Heart right ventricle (tissue), 16 donors: ENCODE data around the gene CDH23. TPM values are rescaled to one million over a fixed set of nuclear protein-coding genes. Genes with fewer than 3 reads are reported as not detected.

Experiments used
- ATAC-seq, 8 donors: fragments of 200-7000 bp; cut with Tn5 transposase; one replicate each; pipeline ENCODE4 v1.9.1; 2020; ENCODE audit warnings: mild to moderate bottlenecking in 8 of 8, moderate library complexity in 8 of 8, moderate number of reproducible peaks in 1 of 8
- DNase-seq, 2 donors: peaks; one replicate each; pipeline ENCODE4 v3.0.0-alpha.2; 2020
- H3K27ac ChIP-seq, 10 donors: fragments of 200-600 bp; sonication (generic) in 2 of 10; one replicate each; pipeline versions ENCODE4 v1.5.0 to v1.8.0; 2020 to 2022; ENCODE audit warnings: mild to moderate bottlenecking in 3 of 10
- H3K27me3 ChIP-seq, 7 donors: fragments of 200-600 bp; one replicate each; pipeline ENCODE4 v1.8.0; 2021 to 2022; ENCODE audit warnings: mild to moderate bottlenecking in 2 of 7
- H3K36me3 ChIP-seq, 9 donors: fragments of 200-600 bp; sonication (generic) in 1 of 9; one replicate each; pipeline versions ENCODE4 v1.5.0 to v1.8.0; 2020 to 2022; ENCODE audit warnings: mild to moderate bottlenecking in 2 of 9
- H3K4me1 ChIP-seq, 9 donors: fragments of 200-600 bp; sonication (generic) in 1 of 9; one replicate each; pipeline versions ENCODE4 v1.5.0 to v1.8.0; 2020 to 2022; ENCODE audit warnings: mild to moderate bottlenecking in 4 of 9
- H3K4me3 ChIP-seq, 10 donors: fragments of 200-600 bp; sonication (generic) in 2 of 10; one replicate each; pipeline versions ENCODE4 v1.5.0 to v1.8.0; 2020 to 2022; ENCODE audit warnings: mild to moderate bottlenecking in 7 of 10, moderate library complexity in 2 of 10
- H3K9me3 ChIP-seq, 11 donors: fragments of 200-600 bp in 10 of 11; sonication (generic) in 2 of 11; one replicate each; pipeline versions ENCODE4 v1.5.0 to v1.8.0; 2013 to 2022; ENCODE audit warnings: mild to moderate bottlenecking in 2 of 11, control low read depth in 1 of 11, moderate library complexity in 1 of 11
- WGBS, 2 donors: extraction: QIAGEN DNeasy Blood & Tissue Kit; methylation state at CpG; one replicate each; pipeline ENCODE4 v1.1.7; 2013; ENCODE audit warnings: inconsistent platforms in 1 of 2; 5-methylcytosine and 5-hydroxymethylcytosine counted together
- intact Hi-C, 10 donors: fragments of 100-400 bp; cut with DNase I; formaldehyde crosslinking; loops; one replicate each; pipeline versions ENCODE4 v1.11.1 to v1.14.2; 2022
- polyA plus RNA-seq, 2 donors: library from polyadenylated mRNA; stranded (reverse); fragments of 200-250 nt; gene quantifications; one replicate each; pipeline ENCODE4 v1.2.3, GENCODE V29; 2013
- total RNA-seq, 10 donors: library from RNA; stranded (reverse); fragmentation: NEBNext Ultra II Directional in 3 of 10; extraction: Animal tissue kit (Norgen Biotek cat#: 25700) in 3 of 10; gene quantifications; one replicate each; pipeline versions ENCODE4 v1.2.1 to v1.2.4, GENCODE V29; 2021 to 2023
- TF ChIP-seq, protein P1 (sequence below), 9 donors: fragments of 200-600 bp; sonication (generic) in 2 of 9; IDR thresholded peaks; one replicate each; pipeline versions ENCODE4 v1.5.0 to v1.8.0; 2021 to 2022; ENCODE audit warnings: antibody characterized with exemption in 9 of 9, mild to moderate bottlenecking in 5 of 9, moderate library complexity in 1 of 9
- donor health status: Arrhythmogenic right ventricular cardiomyopathy.
- donor health status: ischemic (EF 13 %, LVEDD 7.1; RV severe dilation, severe dysfunction).
- donor health status: healthy with polysubstance abuse.
- donor health status: DM: no; HTN: yes; CAD: no.
- donor health status: DM: no; HTN: no; CAD: no.
- donor health status: ischemic (EF 25% LVEDD 6.9; RV normal size, moderate dysfunction).
- donor health status: ischemic (EF 25% LVEDD 5.7; RV mildly dilated, moderate dysfunction).
- donor health status: healthy.
- donor health status: DM: yes; HTN: yes; CAD: no.
- donor health status: Ischemic cardiomyopathy.
- donor health status: ischemic (EF 35%, LVEDD 5.7; RV mildly dilated, moderate dysfunction).
- donor health status: nonischemic (EF 11% LVEDD 7.7; RV severe dilation, severe dysfunction).
- donor health status: DM: yes; HTN: yes; CAD: no.
- donor health status: PGD.
- donor health status: ischemic (EF 29% LVEDD 5.4; RV normal size, mild dysfunction).
- donor health status: nonischemic (EF 23%, LVEDD 6.1; RV moderate dilation, normal function).

The CDH23 gene
- total and polyA plus RNA-seq, 12 donors, result 1.1 to 7.7 (median 4.6) TPM

DNA sequence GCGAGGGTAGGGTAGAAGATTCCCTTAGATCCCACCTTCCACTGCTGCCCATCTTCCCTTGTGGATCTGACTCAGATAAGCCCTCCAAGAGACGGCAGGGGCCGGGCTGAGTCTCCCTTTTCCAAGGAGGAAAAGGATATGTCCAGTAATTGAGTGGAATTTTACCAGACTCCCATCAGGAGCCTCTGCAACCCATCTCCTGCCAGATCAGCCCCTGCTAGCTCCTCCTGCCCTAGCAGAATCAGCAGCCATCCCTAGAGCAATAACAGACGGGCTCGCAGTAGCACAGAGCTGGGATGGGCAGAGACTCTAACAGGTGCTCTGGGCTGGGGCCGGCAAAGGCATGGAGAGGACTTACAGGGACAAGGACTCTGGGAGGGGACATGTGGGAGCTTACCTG lies 249.3 kb downstream of the CDH23 start:
- DNase-seq (no peak), ATAC-seq (no peak)
- Histone ChIP-seq H3K9me3 (no peaks in the 10 kb centered on the region), H3K4me1 (peaks cover 0 to 3% (median 0%) of the 10 kb centered on the region in 9 donors), H3K4me3 (no peak overlapping the region), H3K27ac (no peak overlapping the region), H3K36me3 (no peaks in the 10 kb centered on the region), H3K27me3 (no peaks in the 10 kb centered on the region)
- WGBS, 2 donors, result 86 to 90% methylated on average over 6 of the region's 6 CpGs
- TF ChIP-seq, protein P1, sequence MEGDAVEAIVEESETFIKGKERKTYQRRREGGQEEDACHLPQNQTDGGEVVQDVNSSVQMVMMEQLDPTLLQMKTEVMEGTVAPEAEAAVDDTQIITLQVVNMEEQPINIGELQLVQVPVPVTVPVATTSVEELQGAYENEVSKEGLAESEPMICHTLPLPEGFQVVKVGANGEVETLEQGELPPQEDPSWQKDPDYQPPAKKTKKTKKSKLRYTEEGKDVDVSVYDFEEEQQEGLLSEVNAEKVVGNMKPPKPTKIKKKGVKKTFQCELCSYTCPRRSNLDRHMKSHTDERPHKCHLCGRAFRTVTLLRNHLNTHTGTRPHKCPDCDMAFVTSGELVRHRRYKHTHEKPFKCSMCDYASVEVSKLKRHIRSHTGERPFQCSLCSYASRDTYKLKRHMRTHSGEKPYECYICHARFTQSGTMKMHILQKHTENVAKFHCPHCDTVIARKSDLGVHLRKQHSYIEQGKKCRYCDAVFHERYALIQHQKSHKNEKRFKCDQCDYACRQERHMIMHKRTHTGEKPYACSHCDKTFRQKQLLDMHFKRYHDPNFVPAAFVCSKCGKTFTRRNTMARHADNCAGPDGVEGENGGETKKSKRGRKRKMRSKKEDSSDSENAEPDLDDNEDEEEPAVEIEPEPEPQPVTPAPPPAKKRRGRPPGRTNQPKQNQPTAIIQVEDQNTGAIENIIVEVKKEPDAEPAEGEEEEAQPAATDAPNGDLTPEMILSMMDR (IDR thresholded peaks at IDR 0.05), result no peak
- intact Hi-C loops, result no loop called here

DNA sequence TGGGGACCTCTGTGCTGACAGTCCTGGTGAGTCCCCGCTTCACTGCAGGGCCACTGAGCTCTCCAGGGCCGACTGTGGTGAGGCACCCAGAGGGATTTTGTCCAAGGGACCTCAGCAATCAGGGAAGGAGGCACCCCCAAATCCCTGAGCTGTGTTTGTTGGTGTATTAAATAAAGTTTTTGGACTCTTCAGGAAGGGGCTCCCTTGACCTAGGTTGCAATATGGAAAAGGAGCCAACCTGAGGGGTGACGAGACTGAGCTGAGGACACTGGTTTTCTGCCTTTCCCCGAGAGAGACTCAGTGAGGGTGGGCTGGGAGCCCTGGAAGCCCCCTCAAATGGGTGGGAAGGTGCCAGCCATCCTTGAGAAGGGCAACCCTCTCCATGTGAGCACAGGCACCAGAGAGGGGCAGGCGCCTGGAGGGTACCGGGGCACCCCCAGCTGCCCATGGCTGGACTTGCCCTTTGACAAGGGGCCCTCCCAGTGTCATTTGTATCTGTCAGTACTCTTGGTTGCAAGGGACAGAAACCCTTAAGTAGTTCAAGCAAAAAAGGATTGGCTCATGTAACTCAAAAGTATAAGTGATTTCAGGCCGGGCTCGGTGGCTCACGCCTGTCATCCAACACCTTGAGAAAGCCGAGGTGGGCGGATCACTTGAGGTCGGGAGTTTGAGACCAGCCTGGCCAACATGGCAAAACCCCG lies 250.0 kb downstream of the CDH23 start:
- no peak for ATAC-seq
- no peaks in the 10 kb centered on the region for H3K27me3 ChIP-seq
- H3K4me1 ChIP-seq, result peaks cover 0 to 3% (median 0%) of the 10 kb centered on the region in 9 donors
- TF ChIP-seq, protein P1 (IDR thresholded peaks at IDR 0.05), result no peak
- H3K9me3 ChIP-seq, result no peaks in the 10 kb centered on the region
- DNase-seq, result no peak
- H3K4me3 ChIP-seq, result no peak overlapping the region
- 82 to 86% methylated on average over 13 of the region's 13 CpGs for WGBS, 2 donors
- no peaks in the 10 kb centered on the region for H3K36me3 ChIP-seq
- no peak overlapping the region for H3K27ac ChIP-seq
- intact Hi-C loops, result no loop called here

DNA sequence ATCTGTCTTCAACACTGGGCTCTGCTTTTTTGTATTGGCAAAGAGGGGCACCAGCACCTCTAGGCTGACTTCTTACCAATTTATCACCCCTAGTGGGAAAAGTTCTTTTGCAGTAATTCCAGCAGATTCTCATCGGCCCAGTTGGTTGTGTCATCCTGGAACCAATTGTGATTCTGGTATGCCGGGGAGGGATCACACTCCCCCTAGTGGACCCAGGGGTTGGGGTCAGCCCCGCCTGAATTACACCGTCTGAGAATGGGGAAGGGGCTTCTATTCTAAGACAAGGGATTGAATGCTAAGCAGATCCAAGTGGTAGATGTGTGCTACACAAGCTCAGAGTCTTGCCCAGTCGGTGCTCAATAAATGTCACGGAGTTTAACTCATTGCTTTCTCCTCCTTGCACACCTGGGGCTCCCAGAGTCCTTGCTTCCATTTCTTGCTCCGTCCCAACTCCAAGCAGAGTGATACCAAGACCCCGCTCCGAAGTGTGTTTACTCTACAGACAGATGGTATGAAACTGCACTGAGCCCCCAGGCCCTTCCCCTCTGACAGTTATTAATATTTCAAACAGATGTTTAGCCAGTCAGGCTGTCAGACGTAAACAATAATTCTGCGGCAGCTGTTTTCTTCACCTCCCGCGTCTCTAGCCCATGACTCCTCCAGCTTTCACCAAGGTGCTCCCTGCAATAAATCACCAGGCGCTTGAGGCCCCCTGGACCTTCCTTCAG lies 251.0 kb downstream of the CDH23 start:
- no peak for DNase-seq
- Histone ChIP-seq H3K4me1 (peaks cover 0 to 3% (median 0%) of the 10 kb centered on the region in 9 donors), H3K9me3 (no peaks in the 10 kb centered on the region), H3K27me3 (no peaks in the 10 kb centered on the region), H3K36me3 (no peaks in the 10 kb centered on the region), H3K27ac (no peak overlapping the region), H3K4me3 (no peak overlapping the region)
- 52 to 62% methylated on average over 14 of the region's 14 CpGs for WGBS, 2 donors
- no peak for ATAC-seq
- TF ChIP-seq, protein P1 (IDR thresholded peaks at IDR 0.05), result peak in 8 of 9 donors; percentile 19 to 55 (median 46)
- intact Hi-C loops, result no loop called here

DNA sequence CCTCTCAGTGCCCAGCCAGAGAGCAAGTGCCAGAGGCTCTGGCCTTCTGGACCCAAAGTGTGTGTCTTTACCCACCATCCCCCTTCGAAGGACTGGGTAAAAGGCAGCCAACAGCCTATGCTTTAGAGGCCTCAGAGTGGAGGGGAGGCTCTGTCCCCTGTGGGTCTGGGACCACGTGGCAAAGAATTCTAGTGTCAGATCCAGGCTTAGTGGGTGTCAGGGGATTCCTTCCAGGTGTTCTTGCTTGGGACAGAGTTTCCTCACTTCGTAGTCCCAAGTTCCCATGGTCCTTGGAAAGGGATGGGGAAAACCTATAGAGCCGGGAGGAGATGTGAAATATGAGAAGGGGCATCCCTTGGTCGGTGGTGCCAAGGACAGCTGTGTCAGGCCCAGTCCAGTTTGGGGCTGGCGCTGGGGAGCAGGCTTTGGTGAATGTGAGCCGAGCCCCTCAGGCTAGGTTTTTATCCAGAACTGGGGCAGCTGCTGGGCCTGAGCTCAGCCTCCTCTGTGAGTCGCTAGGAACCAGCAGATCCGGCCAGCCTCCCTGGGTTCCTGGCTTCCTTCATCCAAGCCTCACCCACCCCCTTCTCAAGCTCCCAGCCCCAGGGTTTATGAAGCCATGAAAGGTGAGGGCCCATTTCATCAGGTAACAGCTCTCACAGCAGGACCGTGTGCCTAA lies 251.7 kb downstream of the CDH23 start:
- intact Hi-C loops, result no loop called here
- TF ChIP-seq, protein P1 (IDR thresholded peaks at IDR 0.05), result no peak
- no peak for ATAC-seq

More for the DNA sequence above, 251.7 kb downstream of the CDH23 start:
- no peak overlapping the region for H3K4me3 ChIP-seq
- no peaks in the 10 kb centered on the region for H3K9me3 ChIP-seq
- 71 to 76% methylated on average over 10 of the region's 10 CpGs for WGBS, 2 donors
- H3K4me1 ChIP-seq, result peaks cover 0 to 3% (median 0%) of the 10 kb centered on the region in 9 donors
- DNase-seq, result no peak
- no peaks in the 10 kb centered on the region for H3K27me3 ChIP-seq
- H3K36me3 ChIP-seq, result no peaks in the 10 kb centered on the region
- H3K27ac ChIP-seq, result no peak overlapping the region
